HG02943 (cell line): ENCODE data around the gene CPNE4.
"Not testable (repeated sequence)": the region's sequence is repeated elsewhere in the genome, so short reads cannot be mapped to it uniquely, and the experiment has no call there.

Experiments
- ATAC-seq: cut with Tn5 transposase; IDR thresholded peaks from one replicate; pipeline ENCODE4 v1.9.1; 2021; ENCODE audit warnings: mild to moderate bottlenecking, low read depth, moderate library complexity; ENCODE audit not compliant: unreplicated experiment

CPNE4 gene

GRCh38 chr3:131491775-131492174 is 543.0 kb downstream of the CPNE4 start:
- no peak for ATAC-seq

DNA sequence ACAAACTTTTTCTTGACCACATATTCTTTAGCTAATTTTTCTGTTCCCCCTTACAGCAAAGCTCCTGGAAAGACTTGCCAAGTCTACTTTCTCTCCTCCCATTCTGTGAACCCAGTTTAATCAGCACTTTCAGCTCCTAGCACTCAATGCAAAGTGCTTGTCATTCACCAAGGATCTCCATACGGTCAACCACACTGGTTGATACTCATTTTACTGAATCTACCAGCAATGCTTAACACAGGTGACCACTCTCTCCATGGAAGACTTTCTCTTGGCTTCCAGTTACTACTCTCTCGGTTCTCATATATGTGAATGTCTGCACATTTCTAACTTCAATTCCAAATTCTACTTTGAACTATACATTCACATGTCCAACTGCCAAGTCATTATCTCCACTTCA is 543.7 kb downstream of the CPNE4 start:
- no peak for ATAC-seq

DNA sequence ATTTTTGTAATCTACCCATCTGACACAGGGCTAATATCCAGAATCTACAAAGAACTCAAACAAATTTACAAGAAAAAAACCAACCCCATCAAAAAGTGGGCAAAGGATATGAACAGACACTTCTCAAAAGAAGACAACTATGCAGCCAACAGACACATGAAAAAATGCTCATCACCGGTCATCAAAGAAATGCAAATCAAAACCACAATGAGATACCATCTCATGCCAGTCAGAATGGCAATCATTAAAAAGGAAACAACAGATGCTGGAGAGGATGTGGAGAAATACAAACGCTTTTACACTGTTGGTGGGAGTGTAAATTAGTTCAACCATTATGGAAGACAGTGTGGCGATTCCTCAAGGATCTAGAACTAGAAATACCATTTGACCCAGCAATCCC is 548.3 kb downstream of the CPNE4 start:
- ATAC-seq = not testable (repeated sequence)

- no peak for ATAC-seq
Observed at GRCh38 chr3:131485119-131485518, 549.7 kb downstream of the CPNE4 start.

GRCh38 chr3:131484496-131485111 is 550.2 kb downstream of the CPNE4 start:
- ATAC-seq = no peak
